ENCODE results near the gene TACC2.

TACC2 gene

GRCh38 chr10:122234416-122234815 is 245.5 kb downstream of the TACC2 start:
- no peak for DNase-seq

- no peak for DNase-seq
These were observed 247.8 kb downstream of the TACC2 start for GRCh38 chr10:122236690-122237306.

GRCh38 chr10:122237331-122237990 is 248.5 kb downstream of the TACC2 start:
- no peak for DNase-seq

- DNase-seq: no peak
These were observed 250.8 kb downstream of the TACC2 start for GRCh38 chr10:122239578-122240257.

GRCh38 chr10:122240401-122240800 is 251.4 kb downstream of the TACC2 start:
- DNase-seq: no peak

GRCh38 chr10:122241836-122242235 is 252.9 kb downstream of the TACC2 start:
- no peak for DNase-seq

- DNase-seq: no peak
These were observed 254.6 kb downstream of the TACC2 start for GRCh38 chr10:122243550-122243949.

- DNase-seq: no peak
These were observed 255.3 kb downstream of the TACC2 start for GRCh38 chr10:122244001-122244975.

GRCh38 chr10:122245136-122245535 is 256.2 kb downstream of the TACC2 start:
- DNase-seq: no peak

GRCh38 chr10:122245897-122246296 is 256.9 kb downstream of the TACC2 start:
- DNase-seq: no peak

GRCh38 chr10:122246830-122247520 is 258.0 kb downstream of the TACC2 start:
- no peak for DNase-seq

- no peak for DNase-seq
These were observed 259.7 kb downstream of the TACC2 start for GRCh38 chr10:122248356-122249302.

GRCh38 chr10:122249303-122249850 is 260.4 kb downstream of the TACC2 start:
- DNase-seq: no peak

GRCh38 chr10:122249991-122250750 is 261.2 kb downstream of the TACC2 start:
- DNase-seq: no peak

- no peak for DNase-seq
These were observed 262.7 kb downstream of the TACC2 start for GRCh38 chr10:122251459-122252255.

- no peak for DNase-seq
These were observed 263.8 kb downstream of the TACC2 start for GRCh38 chr10:122252805-122253204.

GRCh38 chr10:122253605-122254004 is 264.6 kb downstream of the TACC2 start:
- no peak for DNase-seq

- no peak for DNase-seq
These were observed 265.9 kb downstream of the TACC2 start for GRCh38 chr10:122254831-122255230.
